H4 (cell line): ENCODE data around the gene SH3BP5. TPM values are rescaled to one million over a fixed set of nuclear protein-coding genes. Genes with fewer than 3 reads are reported as not detected.

Experiments
- DNase-seq: peaks from one replicate; pipeline ENCODE4 v3.0.0-alpha.2; 2015; ENCODE audit warnings: low spot score
- total RNA-seq: library from RNA; depleted of rRNA; stranded (reverse); fragments of >200 nt; shearing (Covaris generic); gene quantifications from 2 replicates; pipeline ENCODE4 v1.2.3, GENCODE V29; 2014

SH3BP5 gene
- total RNA-seq, 1 experiment from 2014 or later = 12.4 TPM

DNA sequence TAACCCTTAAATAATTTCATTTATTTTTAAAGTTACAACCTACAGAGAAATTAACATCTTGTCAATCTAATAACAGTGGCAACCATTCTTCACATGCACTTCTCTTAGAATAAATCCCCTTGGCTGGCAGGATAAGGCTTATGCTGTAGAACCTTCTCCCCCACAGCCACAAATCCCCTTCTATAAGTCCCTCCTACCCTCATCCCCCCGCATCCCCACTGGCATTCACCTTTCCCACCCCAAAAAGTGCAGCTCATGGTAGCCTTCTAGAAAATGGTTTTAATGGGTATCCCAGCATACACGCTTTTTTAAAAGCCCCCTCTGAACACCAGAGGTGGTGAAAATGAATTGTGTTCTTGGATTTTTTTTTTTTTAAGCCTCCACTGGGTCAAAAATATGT lies 77.2 kb downstream of the SH3BP5 start:
- DNase-seq = no peak

DNA sequence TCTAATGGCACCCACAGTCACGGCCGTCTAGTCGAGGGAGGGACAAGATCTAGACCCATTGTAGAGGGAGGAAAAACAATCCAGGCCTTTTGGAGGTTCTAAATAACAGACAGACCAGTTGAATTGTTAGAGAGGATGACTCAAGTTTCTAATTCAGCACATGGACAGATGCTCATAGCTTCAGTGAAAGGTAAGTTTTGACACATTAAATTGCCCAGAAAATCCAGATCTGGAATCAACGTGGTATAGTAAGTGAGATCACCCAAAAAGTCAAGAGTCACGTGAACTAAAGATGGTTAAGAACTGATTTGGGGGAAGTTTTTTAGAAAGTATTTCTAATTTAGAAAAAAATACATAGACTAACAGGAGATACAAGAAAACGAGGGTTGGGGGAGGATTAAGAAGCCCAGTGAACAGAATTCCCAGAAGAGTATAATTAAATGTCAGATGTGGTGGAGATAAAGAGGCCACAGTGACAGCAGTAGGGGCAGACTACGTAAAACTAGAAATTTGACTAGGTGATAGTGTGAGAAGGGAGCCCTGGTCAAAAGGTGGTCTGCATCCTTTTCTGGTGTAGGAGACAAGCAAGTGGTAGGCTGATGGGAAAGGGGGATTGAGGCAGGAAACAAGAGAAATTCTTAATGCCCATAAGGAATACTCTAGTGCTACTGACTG lies 79.2 kb downstream of the SH3BP5 start:
- DNase-seq = no peak

DNA sequence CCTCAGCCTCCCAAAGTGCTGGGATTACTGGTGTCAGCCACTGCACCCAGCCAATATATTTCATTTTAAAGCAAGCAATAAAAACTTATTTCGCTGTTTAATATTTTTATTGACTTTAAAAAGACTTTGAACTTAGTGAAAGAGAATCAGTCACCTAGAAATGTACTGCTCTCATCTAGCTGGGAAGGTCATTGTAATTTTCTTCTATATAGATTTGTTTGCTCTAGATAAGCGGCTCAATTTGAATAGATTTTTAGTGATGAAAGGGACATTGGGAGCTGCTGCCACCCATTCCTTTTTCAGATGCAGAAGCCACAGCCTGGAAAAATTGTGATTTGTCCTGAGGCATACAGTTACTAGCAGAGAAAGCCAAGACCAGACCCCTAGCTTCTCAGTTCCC lies 86.2 kb downstream of the SH3BP5 start:
- no peak for DNase-seq

DNA sequence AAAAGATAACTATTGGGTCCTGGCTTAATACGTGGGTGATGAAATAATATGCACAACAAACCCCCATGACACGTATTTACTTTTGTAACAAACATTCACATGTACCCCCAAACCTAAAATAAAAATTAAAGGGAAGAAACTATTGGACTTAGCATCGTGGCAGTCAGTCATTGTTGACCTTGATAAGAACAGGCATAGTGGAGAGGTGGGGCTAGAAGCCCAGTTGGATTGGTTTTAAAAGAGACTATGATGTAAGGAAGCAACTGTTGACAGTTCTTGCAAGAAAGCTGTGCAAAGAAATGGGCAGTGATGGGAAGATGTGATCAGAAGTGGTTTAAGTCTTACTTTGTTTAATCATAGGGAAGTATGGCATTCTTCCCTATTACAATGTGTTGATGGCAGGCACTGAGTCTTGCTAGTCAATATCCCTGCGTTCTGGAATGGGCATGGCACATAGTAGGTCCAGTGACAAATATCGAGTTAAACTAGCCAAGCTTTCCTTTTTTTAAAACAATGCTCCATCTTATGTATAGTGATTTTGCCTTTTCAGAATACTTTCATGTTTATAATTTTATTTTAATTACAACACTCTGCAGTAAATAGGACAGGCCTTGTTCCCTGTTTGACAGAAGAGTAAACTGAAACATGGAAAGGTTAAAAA lies 88.4 kb downstream of the SH3BP5 start:
- DNase-seq = no peak

DNA sequence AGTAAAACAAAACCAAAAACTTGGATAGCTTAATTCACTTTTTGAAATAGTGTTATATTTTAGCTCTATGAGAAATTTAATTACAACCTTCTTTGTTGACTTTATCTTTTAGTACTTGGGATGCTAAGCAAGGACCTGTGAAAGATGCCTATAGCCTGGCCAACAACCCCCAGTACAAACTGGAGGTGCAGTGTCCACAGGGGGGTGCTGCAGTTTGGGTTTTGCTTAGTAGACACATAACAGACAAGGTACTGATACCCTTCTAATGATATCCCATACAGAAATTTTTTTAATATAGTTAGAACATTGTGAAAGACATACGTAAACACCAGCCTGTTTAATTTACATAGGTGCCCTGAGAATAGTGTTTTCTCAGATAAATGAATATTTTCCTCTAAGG lies 91.0 kb downstream of the SH3BP5 start:
- DNase-seq = no peak

DNA sequence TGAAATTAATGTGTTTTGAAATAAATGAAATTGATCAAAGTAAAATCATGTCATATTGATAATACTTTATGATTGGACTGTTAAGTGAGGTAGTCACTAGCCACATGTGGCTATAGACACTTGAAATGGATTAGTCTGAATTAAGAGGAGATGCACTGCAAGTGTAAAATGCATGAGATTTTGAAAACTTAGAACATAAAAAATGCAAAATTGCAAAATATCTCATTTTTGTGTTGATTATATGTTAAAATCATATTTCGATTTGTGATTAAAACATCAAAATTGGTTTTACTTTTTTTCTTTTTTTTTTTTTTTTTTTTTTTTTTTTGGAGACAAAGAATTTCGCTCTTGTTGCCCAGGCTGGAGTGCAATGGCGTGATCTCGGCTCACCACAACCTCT lies 103.1 kb downstream of the SH3BP5 start:
- no peak for DNase-seq

DNA sequence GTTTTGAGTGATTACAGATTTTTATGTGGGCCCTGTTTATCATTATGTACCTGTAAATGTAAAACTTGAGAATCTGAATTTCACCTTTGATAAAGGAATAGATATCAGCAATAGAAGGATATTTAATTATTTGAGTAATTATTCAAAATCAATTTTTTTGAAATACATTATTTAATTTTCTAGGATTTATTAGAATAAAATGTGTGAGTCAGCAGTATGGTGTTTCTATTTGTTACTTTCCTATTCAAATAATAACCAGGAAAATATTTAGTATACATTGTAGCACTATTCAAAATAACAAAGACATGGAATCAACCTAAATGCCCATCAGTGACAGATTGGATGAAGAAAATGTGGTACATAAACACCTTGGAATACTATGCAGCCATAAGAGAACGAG lies 104.2 kb downstream of the SH3BP5 start:
- DNase-seq = no peak

DNA sequence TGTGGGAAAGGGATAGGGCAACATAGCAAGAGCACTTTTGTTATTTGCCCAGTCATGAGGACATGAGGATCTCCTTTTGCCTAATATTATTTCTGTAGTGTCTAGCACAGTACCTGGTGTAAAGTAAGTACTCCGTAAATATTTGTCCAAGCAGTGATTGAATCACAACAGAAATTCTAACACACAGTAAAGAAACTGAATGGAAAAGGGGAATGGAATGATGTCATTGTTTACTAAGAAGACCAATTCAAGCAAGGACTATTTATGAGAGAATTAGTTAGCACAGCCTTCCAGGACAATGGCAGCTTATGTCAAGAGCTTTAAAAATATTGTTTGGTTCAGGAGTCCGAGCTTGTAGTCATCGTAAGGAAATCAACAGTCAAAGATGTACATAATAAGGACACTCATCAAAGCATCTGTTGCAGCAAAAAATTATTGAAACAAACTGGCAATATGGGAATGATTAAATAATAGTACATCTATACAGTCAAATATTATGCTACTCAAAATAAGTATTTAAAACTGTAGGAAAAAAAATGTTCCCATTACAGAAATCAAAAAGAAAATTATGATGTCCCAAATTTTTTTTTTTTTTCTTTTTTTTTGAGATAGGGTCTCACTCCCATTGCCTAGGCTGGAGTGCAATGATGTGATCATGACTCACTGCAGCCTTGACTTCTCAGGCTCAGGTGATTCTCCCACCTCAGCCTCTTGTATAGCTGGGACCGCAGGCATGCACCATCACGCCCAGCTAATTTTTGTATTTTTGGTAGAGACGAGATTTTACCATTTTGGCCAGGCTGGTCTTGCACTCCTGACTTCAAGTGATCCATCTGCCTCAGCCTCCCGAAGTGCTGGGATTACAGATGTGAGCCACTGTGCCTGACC lies 108.5 kb downstream of the SH3BP5 start:
- DNase-seq = peak; percentile 23

DNA sequence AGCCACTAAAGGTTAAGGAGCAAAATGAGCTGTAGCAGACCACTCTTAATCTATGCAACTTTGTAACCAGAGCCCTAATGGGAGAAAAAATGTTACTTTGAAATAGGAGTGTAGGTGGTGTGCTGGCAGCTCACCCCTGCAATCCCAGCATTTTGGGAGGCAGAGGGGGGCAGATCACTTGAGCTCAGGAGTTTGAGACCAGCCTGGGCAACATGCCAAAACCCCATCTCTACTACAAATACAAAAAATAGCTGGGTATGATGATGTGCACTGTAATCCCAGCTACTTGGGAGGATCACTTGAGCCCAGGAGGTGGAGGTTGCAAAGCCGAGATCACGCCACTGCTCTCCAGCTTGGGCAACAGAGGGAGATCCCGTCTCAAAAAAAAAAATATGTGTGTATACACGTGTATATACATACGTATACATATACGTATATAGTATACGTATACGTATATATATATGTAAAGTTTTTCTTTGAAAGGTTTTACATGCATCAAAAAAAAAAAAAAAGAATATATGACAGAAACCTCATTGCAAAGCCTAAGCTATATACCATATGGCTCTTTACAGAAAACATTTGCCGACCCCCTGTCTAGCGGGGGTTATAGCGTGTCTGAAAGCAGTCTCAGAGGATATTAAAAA lies 110.7 kb downstream of the SH3BP5 start:
- DNase-seq = no peak

DNA sequence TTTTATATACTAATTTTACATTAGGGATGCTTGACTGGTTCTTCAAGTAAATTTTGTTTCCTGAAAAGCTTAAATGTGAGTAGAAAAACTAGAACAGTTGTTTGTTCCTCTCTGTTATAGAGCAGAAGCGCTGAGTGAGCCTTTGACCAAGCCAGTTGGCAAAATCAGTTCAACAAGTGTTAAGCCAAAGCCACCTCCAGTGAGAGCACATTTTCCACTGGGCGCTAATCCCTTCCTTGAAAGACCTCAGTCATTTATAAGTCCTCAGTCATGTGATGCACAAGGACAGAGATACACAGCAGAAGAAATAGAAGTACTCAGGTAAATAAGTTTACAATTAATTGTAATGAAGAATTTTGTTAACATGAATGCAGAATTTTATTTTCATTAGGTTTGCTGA lies 111.7 kb downstream of the SH3BP5 start:
- DNase-seq = no peak

DNA sequence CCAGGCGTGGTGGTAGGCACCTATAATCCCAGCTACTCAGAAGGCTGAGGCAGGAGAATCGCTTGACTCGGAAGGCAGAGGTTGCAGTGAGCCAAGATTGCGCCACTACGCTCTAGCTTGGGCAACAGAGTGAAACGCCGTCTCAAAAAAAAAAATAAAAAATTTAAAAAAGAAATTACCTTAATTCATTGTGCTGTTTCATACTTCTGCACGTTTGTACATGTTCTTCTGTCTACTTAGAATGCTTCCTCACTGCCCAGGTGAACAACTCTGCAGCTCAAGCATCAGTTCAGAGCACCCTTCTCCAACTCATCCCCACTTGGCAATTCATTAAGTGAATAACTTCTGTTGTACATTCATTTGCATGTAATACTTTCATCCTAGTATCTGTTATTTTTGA lies 112.3 kb downstream of the SH3BP5 start:
- DNase-seq = no peak

DNA sequence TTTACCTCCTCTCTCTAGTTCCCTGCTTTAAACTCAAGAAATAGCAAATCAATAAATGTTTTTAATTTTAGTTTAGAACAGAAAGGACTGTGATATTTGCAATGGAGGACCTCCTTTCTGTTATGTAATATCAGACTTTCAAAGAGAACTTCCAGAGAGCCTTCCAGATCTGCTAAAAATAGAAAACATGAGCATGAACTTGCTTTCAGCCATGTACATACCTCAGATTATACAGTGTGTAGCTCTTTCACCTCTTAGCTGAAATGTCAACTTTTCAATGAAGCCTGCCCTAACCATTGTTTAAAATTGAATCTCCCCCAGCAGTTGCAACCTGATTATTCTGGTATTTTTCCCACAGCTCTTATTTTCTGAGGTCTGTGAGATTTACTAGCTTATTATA lies 113.7 kb downstream of the SH3BP5 start:
- no peak for DNase-seq

DNA sequence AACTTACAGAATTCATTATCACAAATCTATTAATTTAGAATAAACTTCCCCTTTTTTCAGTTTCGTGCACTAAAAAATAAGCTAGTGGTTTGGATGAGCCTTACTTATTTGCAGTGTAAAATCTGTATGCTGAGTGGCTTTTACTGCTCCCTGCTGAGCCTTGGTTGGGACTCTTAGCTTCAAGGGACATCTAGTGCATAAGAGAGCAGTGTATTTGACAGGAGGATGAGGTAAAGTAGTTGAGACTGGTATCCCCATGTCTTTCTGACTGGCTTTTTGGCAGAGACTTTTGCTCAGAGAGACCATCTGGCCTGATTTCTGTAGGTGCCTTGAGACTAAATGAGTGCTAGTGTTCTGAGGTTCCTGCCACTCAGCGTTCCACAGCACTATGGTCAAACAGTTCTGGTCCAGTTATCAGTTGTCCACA lies 114.5 kb downstream of the SH3BP5 start:
- no peak for DNase-seq

DNA sequence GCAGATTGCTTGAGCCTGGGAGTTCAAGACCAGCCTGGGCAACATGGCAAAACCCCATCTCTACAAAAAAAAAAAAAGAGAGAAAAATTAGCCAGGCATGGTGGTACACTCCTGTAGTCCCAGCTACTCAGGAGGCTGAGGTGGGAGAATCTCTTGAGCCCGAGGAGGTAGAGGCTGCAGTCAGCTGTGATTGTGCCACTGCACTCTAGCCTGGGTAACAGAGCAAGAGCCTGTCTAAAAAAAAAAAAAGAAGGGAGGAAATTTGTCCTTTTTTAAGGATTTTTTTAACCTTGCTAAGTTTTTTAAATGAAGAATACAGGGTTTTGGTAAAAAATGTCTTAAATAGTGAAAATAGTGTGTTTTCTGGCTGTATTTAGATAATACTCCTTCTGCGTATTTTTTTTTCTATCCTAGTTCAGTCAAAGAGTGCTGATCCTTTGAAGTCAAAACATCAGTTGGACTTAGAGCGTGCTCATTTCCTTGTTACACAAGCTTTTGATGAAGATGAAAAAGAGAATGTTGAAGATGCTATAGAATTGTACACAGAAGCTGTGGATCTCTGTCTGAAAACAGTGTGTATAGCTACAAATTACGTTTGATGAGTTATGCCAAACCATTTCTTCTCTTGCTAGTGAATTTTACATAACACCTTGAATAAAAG lies 115.2 kb downstream of the SH3BP5 start:
- no peak for DNase-seq

DNA sequence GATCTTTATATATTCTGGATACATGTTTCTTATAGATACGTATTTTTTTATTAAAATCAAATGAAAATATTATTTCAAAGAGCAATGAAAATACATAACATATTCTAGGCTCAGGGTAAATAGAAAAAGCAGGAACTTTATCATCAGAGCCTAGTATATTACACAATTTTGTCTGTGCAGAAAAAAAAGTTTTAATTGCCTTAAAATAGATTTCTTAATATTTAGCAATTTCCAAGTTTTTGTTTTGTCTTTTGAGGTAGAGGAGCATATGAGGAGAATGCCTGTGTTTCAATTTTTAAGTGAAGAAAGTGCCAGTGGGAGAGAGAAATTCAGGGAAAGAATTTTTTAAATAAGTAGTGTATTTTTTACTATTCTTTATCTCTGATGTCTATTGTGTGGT lies 115.9 kb downstream of the SH3BP5 start:
- no peak for DNase-seq

DNA sequence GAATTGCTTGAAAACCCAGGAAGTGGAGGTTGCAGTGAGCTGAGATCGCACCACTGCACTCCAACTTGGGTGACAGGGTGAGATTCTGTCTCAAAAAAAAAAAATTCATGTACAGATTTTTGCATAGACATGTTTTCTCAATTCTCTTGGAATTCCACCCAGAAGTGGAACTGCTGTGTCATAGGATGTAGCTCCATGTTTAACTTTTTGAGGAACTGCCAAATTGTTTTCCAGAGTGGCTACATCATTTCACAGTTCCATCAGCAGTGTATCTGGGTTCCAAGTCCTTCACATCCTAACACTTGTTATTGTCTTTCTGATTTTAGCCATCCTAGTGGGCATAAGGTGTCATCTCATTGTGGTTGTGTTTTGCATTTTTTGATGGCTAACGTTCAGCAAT lies 116.4 kb downstream of the SH3BP5 start:
- no peak for DNase-seq

DNA sequence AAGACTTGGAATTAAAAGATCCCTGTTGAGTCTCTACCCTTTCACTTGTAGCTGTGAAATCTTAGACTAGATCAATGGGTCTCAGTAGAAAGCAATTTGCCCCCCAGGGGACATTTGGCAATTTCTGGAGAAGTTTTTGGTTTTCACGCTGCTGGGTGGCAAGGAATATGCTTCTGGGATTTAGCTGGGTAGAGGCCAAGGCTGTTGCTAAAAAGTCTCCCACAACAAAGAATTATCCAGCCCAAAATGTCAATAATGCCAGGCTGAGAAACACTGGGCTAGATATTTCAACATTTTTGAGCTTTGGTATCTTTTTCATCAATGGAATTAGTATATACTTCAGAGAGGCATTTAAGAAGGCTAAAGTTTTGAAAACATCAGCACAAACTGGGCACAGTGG lies 117.6 kb downstream of the SH3BP5 start:
- DNase-seq = no peak

DNA sequence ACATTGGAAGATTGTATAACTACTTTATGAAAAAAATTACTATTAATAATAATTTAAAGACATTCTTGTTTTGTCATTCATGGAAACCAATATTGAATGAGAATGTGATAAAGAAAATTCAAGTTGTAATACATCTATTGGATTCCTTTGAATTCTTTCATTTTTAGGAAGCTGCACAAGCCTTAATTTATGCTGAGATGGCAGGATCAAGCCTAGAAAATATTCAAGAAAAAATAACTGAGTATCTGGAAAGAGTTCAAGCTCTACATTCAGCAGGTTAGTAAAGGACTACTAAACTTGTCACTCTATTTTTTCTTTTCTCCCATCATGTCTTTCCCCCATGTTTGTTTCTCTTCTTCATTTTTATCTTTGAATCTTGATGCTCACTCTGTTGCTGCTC lies 120.4 kb downstream of the SH3BP5 start:
- DNase-seq = no peak

DNA sequence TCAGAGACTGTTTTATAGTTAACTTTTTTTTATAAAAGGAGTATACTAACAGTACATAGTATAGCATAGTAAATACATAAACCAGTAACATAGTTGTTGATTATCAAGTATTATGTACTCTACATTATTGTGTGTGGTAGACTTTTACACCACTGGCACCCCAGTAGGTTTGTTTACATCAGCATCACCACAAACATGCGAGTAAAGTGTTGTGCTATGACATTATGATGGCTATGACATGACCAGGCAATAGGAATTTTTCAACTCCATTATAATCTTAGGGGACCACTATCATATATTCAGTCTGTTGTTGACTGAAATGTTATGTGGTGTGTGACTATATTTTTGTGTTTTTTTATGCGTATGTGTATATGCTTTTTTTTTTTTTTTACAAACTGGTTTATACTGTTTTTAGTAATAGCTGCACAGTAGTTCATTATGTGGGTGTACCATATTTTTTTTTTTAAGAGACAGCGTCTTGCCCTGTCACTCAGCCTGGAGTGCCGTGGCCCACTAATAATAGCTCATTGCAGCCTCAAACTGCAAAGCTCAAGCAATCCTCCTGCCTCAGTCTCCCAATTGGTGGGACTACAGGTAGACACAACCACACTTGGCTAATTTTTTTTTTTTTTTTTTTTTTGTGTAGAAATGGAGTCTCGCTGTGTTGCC lies 124.4 kb downstream of the SH3BP5 start:
- DNase-seq = no peak

DNA sequence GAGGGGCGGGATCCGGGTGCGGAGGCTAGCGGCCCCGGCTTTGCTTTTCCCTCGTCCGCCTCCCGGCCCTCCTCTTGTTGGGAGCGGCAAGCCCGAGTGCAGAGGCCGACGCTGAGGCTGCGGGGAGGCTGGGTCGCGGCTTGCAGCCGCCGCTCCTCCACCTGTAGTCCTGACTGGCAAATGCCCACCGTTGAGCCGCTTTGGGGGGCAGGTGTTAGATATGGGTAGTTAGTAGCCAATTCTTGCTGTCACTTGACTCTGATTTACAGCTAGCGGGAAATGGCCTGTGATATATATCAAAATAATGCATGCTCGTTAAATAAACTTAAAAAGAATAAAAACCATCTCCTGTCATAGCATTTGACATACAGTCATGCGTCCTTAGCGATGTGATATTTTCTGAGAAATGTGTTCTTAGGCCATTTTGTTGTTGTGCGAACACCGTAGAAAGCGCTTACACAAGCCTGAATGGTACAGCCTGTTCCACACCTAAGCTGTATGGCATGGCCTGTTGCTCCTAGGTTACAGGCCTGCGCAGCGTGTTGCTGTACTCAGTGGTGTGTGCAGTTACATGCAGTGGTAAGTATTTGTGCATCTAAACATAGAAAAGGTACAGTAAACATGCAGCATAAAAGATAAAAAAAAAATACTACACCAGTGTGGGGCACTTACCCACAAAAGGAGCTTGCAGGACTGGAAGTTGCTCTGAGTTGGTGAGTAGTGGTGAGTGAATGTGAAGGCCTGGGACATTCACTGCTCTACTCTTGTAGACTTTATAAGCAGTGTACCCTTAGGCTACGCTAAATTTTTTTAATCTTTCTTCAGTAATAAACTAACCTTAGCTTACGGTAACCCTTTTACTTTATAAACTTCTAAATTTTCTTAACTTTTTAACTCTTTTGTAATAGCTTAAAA lies 125.5 kb downstream of the SH3BP5 start:
- DNase-seq = no peak
